ENCODE data around the gene METTL26. TPM values are rescaled to one million over a fixed set of nuclear protein-coding genes. Genes with fewer than 3 reads are reported as not detected.

The METTL26 gene
- total RNA-seq, 1 experiment from 2014 or later = 115 TPM

- TF ChIP-seq, protein P1, sequence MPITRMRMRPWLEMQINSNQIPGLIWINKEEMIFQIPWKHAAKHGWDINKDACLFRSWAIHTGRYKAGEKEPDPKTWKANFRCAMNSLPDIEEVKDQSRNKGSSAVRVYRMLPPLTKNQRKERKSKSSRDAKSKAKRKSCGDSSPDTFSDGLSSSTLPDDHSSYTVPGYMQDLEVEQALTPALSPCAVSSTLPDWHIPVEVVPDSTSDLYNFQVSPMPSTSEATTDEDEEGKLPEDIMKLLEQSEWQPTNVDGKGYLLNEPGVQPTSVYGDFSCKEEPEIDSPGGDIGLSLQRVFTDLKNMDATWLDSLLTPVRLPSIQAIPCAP (CRISPR knock-in tag; IDR thresholded peaks at IDR 0.05) = 0 out of 2 replicates have a peak, but pooled peaks have one; percentile 17
- 0 out of 2 replicates have a peak, but pooled peaks have one; percentile 34 for TF ChIP-seq TEAD1 (CRISPR knock-in tag; IDR thresholded peaks at IDR 0.05)
- TF ChIP-seq JAZF1 (CRISPR knock-in tag; IDR thresholded peaks at IDR 0.05) = no peak
- no peak for TF ChIP-seq CBFB (CRISPR knock-in tag; IDR thresholded peaks at IDR 0.05; ENCODE audit: low read depth)
- no peak for TF ChIP-seq TP53 (CRISPR knock-in tag; IDR thresholded peaks at IDR 0.05)
- TF ChIP-seq, protein P2, sequence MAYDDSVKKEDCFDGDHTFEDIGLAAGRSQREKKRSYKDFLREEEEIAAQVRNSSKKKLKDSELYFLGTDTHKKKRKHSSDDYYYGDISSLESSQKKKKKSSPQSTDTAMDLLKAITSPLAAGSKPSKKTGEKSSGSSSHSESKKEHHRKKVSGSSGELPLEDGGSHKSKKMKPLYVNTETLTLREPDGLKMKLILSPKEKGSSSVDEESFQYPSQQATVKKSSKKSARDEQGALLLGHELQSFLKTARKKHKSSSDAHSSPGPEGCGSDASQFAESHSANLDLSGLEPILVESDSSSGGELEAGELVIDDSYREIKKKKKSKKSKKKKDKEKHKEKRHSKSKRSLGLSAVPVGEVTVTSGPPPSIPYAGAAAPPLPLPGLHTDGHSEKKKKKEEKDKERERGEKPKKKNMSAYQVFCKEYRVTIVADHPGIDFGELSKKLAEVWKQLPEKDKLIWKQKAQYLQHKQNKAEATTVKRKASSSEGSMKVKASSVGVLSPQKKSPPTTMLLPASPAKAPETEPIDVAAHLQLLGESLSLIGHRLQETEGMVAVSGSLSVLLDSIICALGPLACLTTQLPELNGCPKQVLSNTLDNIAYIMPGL (CRISPR knock-in tag; IDR thresholded peaks at IDR 0.05) = peak; percentile 77; the same call in 1 of the 2 replicates
- TF ChIP-seq, protein P3, sequence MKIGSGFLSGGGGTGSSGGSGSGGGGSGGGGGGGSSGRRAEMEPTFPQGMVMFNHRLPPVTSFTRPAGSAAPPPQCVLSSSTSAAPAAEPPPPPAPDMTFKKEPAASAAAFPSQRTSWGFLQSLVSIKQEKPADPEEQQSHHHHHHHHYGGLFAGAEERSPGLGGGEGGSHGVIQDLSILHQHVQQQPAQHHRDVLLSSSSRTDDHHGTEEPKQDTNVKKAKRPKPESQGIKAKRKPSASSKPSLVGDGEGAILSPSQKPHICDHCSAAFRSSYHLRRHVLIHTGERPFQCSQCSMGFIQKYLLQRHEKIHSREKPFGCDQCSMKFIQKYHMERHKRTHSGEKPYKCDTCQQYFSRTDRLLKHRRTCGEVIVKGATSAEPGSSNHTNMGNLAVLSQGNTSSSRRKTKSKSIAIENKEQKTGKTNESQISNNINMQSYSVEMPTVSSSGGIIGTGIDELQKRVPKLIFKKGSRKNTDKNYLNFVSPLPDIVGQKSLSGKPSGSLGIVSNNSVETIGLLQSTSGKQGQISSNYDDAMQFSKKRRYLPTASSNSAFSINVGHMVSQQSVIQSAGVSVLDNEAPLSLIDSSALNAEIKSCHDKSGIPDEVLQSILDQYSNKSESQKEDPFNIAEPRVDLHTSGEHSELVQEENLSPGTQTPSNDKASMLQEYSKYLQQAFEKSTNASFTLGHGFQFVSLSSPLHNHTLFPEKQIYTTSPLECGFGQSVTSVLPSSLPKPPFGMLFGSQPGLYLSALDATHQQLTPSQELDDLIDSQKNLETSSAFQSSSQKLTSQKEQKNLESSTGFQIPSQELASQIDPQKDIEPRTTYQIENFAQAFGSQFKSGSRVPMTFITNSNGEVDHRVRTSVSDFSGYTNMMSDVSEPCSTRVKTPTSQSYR (CRISPR knock-in tag; IDR thresholded peaks at IDR 0.05) = peak; percentile 81; the same call in 1 of the 2 replicates
- TF ChIP-seq, protein P4, sequence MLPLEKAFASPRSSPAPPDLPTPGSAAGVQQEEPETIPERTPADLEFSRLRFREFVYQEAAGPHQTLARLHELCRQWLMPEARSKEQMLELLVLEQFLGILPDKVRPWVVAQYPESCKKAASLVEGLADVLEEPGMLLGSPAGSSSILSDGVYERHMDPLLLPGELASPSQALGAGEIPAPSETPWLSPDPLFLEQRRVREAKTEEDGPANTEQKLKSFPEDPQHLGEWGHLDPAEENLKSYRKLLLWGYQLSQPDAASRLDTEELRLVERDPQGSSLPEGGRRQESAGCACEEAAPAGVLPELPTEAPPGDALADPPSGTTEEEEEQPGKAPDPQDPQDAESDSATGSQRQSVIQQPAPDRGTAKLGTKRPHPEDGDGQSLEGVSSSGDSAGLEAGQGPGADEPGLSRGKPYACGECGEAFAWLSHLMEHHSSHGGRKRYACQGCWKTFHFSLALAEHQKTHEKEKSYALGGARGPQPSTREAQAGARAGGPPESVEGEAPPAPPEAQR (CRISPR knock-in tag; IDR thresholded peaks at IDR 0.05) = no peak
- no peak for TF ChIP-seq NR3C1 (CRISPR knock-in tag; conservative IDR thresholded peaks at IDR 0.05; ENCODE audit: low read depth)
- peak; percentile 85; the same call in 1 of the 2 replicates for TF ChIP-seq NFATC4 (CRISPR knock-in tag; IDR thresholded peaks at IDR 0.05)
- 0 out of 2 replicates have a peak, but pooled peaks have one; percentile 69 for TF ChIP-seq AR (CRISPR knock-in tag; IDR thresholded peaks at IDR 0.05)
- peak; percentile 77; the same call in 1 of the 2 replicates for TF ChIP-seq ZNF671 (CRISPR knock-in tag; IDR thresholded peaks at IDR 0.05)
- TF ChIP-seq ESRRA (CRISPR knock-in tag; IDR thresholded peaks at IDR 0.05; ENCODE audit: borderline replicate concordance) = 0 out of 2 replicates have a peak, but pooled peaks have one; percentile 7
- peak; percentile 59 for TF ChIP-seq FOXP1 (CRISPR knock-in tag; IDR thresholded peaks at IDR 0.05; ENCODE audit: borderline replicate concordance)
Observed at GRCh38 chr16:674968-675883, 39.1 kb upstream of the METTL26 start, which contains the start of gene RHBDL1 (continued).

All from WTC11 (cell line).